Thyroid gland (tissue), 4 donors: ENCODE data around the gene A2M.

Source experiments
- CTCF ChIP-seq, 6 experiments: fragments of 200-600 bp in 3 of 6; fragments of 450-650 bp in 3 of 6; sonication (generic) in 3 of 6; IDR thresholded peaks; one replicate each; pipeline ENCODE4 v1.5.1; 2016 to 2019; ENCODE audit warnings: antibody characterized with exemption in 6 of 6, mild to moderate bottlenecking in 2 of 6, inconsistent platforms in 1 of 6, moderate library complexity in 1 of 6
- POLR2A ChIP-seq, 2 donors: fragments of 450-650 bp; IDR thresholded peaks; one replicate each; pipeline ENCODE4 v1.6.1; 2017; ENCODE audit warnings: antibody characterized with exemption in 2 of 2, mild to moderate bottlenecking in 2 of 2, moderate library complexity in 1 of 2

GRCh38 chr12:9079883-9080675, 35.6 kb downstream of the A2M start:
- no peak for TF ChIP-seq CTCF (IDR thresholded peaks at IDR 0.05)
- no peak for TF ChIP-seq POLR2A (IDR thresholded peaks at IDR 0.05)
